GM12878 (cell line): ENCODE measurements around the gene TMEM132C.

ENCODE experiments used
- CEBPB ChIP-seq, 2 experiments: fragments of 150-350 bp in 1 of 2; IDR thresholded peaks; 2 replicates each; pipeline ENCODE4 v1.6.1; 2012 to 2014; ENCODE audit warnings: low read depth in 2 of 2, low read length in 2 of 2, borderline replicate concordance in 1 of 2, inconsistent platforms in 1 of 2
- EP300 ChIP-seq, 2 experiments: fragments of 150-350 bp in 1 of 2; IDR thresholded peaks; 2 replicates each; pipeline ENCODE4 v1.6.1; 2011 to 2012; ENCODE audit warnings: low read depth in 2 of 2, low read length in 2 of 2, borderline replicate concordance in 1 of 2, improper control_type of control experiment in 1 of 2, inconsistent platforms in 1 of 2; ENCODE audit not compliant: control insufficient read depth in 1 of 2
- POLR2AphosphoS5 ChIP-seq: IDR thresholded peaks from 2 replicates; pipeline ENCODE4 v1.6.1; 2011; ENCODE audit warnings: mild to moderate bottlenecking, low read length, inconsistent platforms
- TARDBP ChIP-seq: IDR thresholded peaks from 2 replicates; pipeline ENCODE4 v1.6.1; 2016; ENCODE audit warnings: borderline replicate concordance
- ZZZ3 ChIP-seq: IDR thresholded peaks from 2 replicates; pipeline ENCODE4 v1.6.1; 2011; ENCODE audit warnings: low read depth; ENCODE audit not compliant: control insufficient read depth, insufficient read length
- TF ChIP-seq, protein P1 (sequence below), 3 experiments: IDR thresholded peaks in 2 of 3; conservative IDR thresholded peaks in 1 of 3; 2 replicates each; pipeline ENCODE4 v1.5.1; 2011; ENCODE audit warnings: low read depth in 3 of 3, low read length in 3 of 3, mild to moderate bottlenecking in 3 of 3, control low read depth in 2 of 3, moderate library complexity in 2 of 3, inconsistent platforms in 1 of 3, mixed read lengths in 1 of 3; ENCODE audit not compliant: control insufficient read depth in 2 of 3, insufficient read depth in 1 of 3; ENCODE audit errors: extremely low read depth in 1 of 3
- TF ChIP-seq, protein P2 (sequence below): IDR thresholded peaks from 2 replicates; pipeline ENCODE4 v1.6.1; 2012; ENCODE audit warnings: low read depth, low read length, improper control_type of control experiment

DNA sequence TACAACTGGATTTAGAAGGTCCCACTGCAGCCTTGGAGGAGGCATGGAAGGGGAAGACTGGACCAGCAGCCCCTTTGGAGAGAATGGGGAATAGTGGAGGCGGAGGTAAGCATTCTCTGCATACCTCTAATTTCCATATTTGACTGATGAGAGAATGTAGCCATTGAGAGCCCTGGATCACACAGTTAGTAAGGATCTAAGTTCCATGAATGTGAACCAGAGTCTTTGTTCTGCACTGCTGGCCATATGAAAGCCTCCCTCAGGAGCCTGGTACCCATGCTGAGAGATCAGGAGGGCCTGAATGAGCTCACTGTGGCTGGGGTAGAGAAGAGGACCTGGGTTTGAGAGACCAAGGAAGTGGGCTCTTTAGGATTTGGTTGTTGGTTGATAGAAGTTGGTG is 192.1 kb downstream of the TMEM132C start:
- TF ChIP-seq EP300 (IDR thresholded peaks at IDR 0.05; ENCODE audit: borderline replicate concordance in 1 of 2, control insufficient read depth in 1 of 2, low read depth in 2 of 2, low read length in 2 of 2), result no peak
- TF ChIP-seq, protein P1, sequence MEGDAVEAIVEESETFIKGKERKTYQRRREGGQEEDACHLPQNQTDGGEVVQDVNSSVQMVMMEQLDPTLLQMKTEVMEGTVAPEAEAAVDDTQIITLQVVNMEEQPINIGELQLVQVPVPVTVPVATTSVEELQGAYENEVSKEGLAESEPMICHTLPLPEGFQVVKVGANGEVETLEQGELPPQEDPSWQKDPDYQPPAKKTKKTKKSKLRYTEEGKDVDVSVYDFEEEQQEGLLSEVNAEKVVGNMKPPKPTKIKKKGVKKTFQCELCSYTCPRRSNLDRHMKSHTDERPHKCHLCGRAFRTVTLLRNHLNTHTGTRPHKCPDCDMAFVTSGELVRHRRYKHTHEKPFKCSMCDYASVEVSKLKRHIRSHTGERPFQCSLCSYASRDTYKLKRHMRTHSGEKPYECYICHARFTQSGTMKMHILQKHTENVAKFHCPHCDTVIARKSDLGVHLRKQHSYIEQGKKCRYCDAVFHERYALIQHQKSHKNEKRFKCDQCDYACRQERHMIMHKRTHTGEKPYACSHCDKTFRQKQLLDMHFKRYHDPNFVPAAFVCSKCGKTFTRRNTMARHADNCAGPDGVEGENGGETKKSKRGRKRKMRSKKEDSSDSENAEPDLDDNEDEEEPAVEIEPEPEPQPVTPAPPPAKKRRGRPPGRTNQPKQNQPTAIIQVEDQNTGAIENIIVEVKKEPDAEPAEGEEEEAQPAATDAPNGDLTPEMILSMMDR (IDR thresholded peaks at IDR 0.05 in 2 of 3, conservative IDR thresholded peaks at IDR 0.05 in 1 of 3; ENCODE audit: control insufficient read depth in 2 of 3, extremely low read depth in 1 of 3, insufficient read depth in 1 of 3, low read depth in 3 of 3, low read length in 3 of 3), result no peak
- no peak for TF ChIP-seq POLR2AphosphoS5
- TF ChIP-seq CEBPB (IDR thresholded peaks at IDR 0.05; ENCODE audit: borderline replicate concordance in 1 of 2, low read depth in 2 of 2, low read length in 2 of 2), result no peak
- TF ChIP-seq TARDBP, result no peak
- no peak for TF ChIP-seq ZZZ3
- TF ChIP-seq, protein P2, sequence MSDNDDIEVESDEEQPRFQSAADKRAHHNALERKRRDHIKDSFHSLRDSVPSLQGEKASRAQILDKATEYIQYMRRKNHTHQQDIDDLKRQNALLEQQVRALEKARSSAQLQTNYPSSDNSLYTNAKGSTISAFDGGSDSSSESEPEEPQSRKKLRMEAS, result no peak
